Astrocyte (in vitro differentiated cells and primary cell): ENCODE data around the gene ASB13.

Experiments used
- CTCF ChIP-seq: IDR thresholded peaks from 2 replicates; pipeline ENCODE4 v1.5.1; 2011; ENCODE audit warnings: low read depth, mild to moderate bottlenecking, inconsistent platforms, low read length, moderate library complexity; ENCODE audit not compliant: insufficient read depth
- EZH2 ChIP-seq: IDR thresholded peaks from 2 replicates; pipeline ENCODE4 v1.6.1; 2012; ENCODE audit warnings: mild to moderate bottlenecking, low read length, inconsistent platforms; ENCODE audit not compliant: insufficient read depth

GRCh38 chr10:5615316-5615715 is 51.1 kb downstream of the ASB13 start:
- TF ChIP-seq CTCF: no peak
- TF ChIP-seq EZH2: no peak
